Measurements from ENCODE around the gene THUMPD2. TPM values are rescaled to one million over a fixed set of nuclear protein-coding genes. Genes with fewer than 3 reads are reported as not detected.
"Not testable (repeated sequence)": the region's sequence is repeated elsewhere in the genome, so short reads cannot be mapped to it uniquely, and the experiment has no call there.

The THUMPD2 gene, protein sequence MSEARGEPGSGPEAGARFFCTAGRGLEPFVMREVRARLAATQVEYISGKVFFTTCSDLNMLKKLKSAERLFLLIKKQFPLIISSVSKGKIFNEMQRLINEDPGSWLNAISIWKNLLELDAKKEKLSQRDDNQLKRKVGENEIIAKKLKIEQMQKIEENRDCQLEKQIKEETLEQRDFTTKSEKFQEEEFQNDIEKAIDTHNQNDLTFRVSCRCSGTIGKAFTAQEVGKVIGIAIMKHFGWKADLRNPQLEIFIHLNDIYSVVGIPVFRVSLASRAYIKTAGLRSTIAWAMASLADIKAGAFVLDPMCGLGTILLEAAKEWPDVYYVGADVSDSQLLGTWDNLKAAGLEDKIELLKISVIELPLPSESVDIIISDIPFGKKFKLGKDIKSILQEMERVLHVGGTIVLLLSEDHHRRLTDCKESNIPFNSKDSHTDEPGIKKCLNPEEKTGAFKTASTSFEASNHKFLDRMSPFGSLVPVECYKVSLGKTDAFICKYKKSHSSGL
- polyA plus RNA-seq (ENCODE audit: insufficient read length in 10 of 10), result 10 to 100 TPM; 12.6 to 20.2 (median 17.8) TPM
- long read RNA-seq, donor 1, partial matches to known transcripts, result 0 of 2 reads
- long read RNA-seq, donor 1, other reads (novel, unspliced or antisense), result 0 of 2 reads
- long read RNA-seq, donor 2, partial matches to known transcripts, result 0 of 2 reads
- long read RNA-seq, donor 2, other reads (novel, unspliced or antisense), result 0 of 2 reads
- long read RNA-seq, donor 3, result 0 reads
- long read RNA-seq, donor 4, partial matches to known transcripts, result 0 of 6 reads
- long read RNA-seq, donor 4, other reads (novel, unspliced or antisense), result 0 of 6 reads
- long read RNA-seq, donor 5, partial matches to known transcripts, result 5 of 5 reads
- long read RNA-seq, donor 5, other reads (novel, unspliced or antisense), result 0 of 5 reads
- long read RNA-seq, donor 6, partial matches to known transcripts, result 0 of 5 reads
- long read RNA-seq, donor 6, other reads (novel, unspliced or antisense), result 0 of 5 reads
- long read RNA-seq, donor 7, result 0 reads
- long read RNA-seq, donor 8, partial matches to known transcripts, result 0 of 2 reads
- long read RNA-seq, donor 8, other reads (novel, unspliced or antisense), result 0 of 2 reads
- long read RNA-seq, donor 9, result 0 reads

GRCh38 chr2:39778775-39779340 is at the start of gene THUMPD2:
THUMPD2 (minus strand) TSS chr2:39779258; CDS start chr2:39779239, 19 bp downstream.
- peak; percentile 70 to 93 (median 81) for DNase-seq

- DNase-seq, result no peak
Observed at GRCh38 chr2:39821871-39822270, 42.8 kb upstream of the THUMPD2 start.

- no peak for DNase-seq
Observed at GRCh38 chr2:39816845-39817244, 37.8 kb upstream of the THUMPD2 start.

GRCh38 chr2:39816428-39816827 is 37.4 kb upstream of the THUMPD2 start:
- DNase-seq, result no peak

DNA sequence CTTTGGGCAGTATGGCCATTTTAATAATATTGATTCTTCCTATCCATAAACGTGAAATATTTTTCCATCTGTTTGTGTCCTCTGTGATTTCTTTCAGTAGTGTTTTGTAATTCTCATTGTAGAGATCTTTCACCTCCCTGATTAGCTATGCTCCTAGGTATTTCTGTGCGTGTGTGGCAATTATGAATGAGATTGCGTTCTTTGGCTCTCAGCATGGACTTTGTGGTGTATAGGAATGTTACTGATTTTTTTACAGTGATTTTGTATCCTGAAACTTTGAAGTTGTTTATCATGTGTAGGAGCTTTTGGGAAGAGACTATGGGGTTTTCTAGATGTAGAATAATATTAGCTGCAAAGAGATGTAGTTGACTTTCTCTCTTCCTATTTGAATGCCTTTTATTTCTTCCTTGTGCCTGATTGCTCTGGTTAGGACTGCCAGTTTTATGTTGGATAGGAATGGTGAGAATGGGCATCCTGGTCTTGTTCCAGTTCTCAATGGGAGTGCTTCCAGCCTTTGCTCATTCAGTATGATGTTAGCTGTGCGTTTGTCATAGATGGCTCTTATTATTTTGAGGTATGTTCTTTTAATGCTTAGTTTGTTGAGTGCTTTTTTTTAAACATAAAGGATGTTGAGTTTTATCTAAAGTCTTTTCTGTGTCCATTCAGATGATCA is 27.0 kb upstream of the THUMPD2 start:
- no peak for DNase-seq

- DNase-seq, result no peak
Observed at GRCh38 chr2:39803839-39804238, 24.8 kb upstream of the THUMPD2 start.

DNA sequence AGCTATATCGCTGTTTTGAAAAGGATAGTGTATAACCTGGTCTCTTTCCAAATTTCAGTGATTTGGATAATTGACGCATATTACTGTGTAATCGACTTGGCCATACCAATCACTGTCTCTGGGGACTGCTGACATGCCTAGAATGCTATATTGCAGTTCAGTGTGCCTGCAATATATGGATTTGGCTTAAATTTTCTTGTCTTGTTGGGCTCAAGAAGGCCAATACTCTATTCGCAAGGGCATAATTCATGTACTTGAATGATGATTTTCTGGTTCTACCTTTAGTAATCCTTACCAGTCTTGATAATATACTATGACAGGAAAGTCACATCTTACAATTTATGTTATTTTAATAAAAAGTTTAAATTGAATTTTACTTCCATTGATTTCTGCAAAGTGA is 21.7 kb upstream of the THUMPD2 start:
- DNase-seq, result no peak

- DNase-seq, result no peak
Observed at GRCh38 chr2:39796134-39796533, 17.1 kb upstream of the THUMPD2 start.

DNA sequence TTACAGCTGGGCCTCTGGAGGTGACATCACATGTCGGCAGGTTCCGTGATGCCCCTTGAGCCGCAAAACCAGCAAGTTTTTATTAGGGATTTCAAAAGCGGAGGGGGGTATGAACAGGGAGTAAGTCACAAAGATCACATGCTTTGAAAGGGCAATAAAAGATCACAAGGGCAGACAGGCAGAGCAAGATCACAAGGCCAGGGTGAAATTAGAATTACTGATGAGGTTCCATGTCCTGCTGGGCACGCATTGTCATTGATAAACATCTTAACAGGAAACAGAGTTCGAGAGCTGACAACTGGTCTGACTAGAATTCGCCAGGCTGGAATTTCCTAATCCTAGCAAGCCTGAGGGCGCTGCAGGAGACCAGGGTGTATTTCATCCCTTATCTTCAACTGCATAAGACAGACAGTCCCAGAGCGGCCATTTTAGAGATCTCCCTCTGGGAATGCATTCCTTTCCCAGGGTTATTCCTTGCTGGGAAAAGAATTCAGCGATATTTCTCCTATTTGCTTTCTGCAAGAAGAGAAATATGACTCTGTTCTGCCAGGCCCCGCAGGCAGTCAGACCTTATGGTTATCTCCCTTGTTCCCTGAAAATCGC is 11.3 kb upstream of the THUMPD2 start:
- not testable (repeated sequence) for DNase-seq

GRCh38 chr2:39787950-39788349 is 8.9 kb upstream of the THUMPD2 start:
- DNase-seq, result no peak

- DNase-seq, result no peak
Observed at GRCh38 chr2:39786761-39787522, 7.9 kb upstream of the THUMPD2 start.

DNA sequence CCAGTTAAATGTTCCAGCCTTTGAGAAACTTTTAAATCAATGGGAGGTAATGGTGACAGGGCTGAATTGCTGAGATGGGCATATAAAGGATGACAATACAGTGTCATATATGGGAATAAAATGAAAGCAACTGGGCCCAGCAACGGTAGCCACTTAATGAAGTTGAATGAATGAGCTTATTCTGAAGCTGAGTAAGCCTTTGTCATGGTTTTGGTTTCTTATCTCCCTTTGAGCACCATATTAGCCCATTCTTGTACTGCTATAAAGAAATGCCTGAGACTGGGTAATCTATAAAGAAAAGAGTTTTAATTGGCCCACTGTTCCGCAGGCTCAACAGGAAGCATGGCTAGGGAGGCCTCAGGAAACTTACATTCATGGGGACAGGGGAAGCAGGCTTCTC is 3.5 kb upstream of the THUMPD2 start:
- no peak for DNase-seq

GRCh38 chr2:39781697-39782096 is 2.6 kb upstream of the THUMPD2 start:
- DNase-seq, result no peak

- DNase-seq, result peak in 2 of 3 donors; percentile 23 to 55
Observed at GRCh38 chr2:39780825-39781600, 2.0 kb upstream of the THUMPD2 start.

- DNase-seq, result no peak
Observed at GRCh38 chr2:39779927-39780326, 869 bp upstream of the THUMPD2 start.

- no peak for DNase-seq
Observed at GRCh38 chr2:39779341-39779851, 338 bp upstream of the THUMPD2 start.

DNA sequence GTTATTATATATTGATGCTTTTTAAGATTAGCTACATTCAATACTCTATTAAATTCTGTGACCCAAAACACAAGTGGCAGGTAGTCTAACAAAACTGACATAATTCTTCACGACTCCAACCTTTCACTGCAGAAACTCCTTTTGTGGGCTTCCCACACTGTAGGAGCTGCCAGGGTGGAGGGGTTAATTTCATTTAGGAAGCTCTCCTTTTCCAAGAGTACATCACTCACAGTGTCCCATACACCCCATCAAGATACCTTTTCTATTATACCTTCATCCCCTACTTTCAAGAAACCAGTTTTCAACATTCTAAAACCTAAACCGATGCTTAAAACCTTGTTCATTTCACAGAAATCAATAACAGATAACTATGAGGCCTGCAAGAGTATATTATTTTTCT is 825 bp downstream of the THUMPD2 start:
- DNase-seq, result no peak

DNA sequence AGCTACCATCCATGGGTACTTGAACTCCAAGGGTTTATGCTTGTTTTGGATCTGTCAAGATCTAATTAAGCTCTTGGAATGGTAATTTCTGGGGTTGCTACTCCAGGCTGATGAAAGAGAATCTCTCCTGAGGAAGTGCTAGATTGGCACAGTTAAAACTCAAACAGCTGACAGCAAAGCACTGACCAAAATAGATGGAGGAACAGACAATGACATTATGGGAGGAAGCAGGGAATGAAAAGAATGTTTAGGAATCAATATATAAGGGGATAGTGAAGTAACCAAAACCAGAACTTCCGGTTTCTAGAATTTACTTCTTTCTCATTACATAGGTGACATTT is 6.3 kb downstream of the THUMPD2 start:
- DNase-seq, result no peak

Measured in muscle of back (tissue), 13 donors.